ENCODE results near the gene HOXB2.

Gene HOXB2

GRCh38 chr17:48554412-48555257 is 9.7 kb upstream of the HOXB2 start:
- H3K36me3 ChIP-seq (ENCODE audit: control insufficient read depth in 2 of 2, insufficient read depth in 1 of 2, low read length in 2 of 2): peaks cover 18 to 56% of the 10 kb centered on the region in 2 experiments
- TF ChIP-seq ATF2 (tag by site-specific recombination; IDR thresholded peaks at IDR 0.05; ENCODE audit: low read depth): no peak
- no peak for TF ChIP-seq MYNN (tag by site-specific recombination; IDR thresholded peaks at IDR 0.05; ENCODE audit: borderline replicate concordance)
- TF ChIP-seq ZNF2 (tag by site-specific recombination; IDR thresholded peaks at IDR 0.05): no peak
- no peak for TF ChIP-seq ZNF146 (tag by site-specific recombination; IDR thresholded peaks at IDR 0.05)
- TF ChIP-seq ZNF660 (tag by site-specific recombination; IDR thresholded peaks at IDR 0.05): no peak
- no peak for TF ChIP-seq KLF9 (tag by site-specific recombination; IDR thresholded peaks at IDR 0.05; ENCODE audit: low read depth)
- TF ChIP-seq PRDM2 (tag by site-specific recombination; IDR thresholded peaks at IDR 0.05; ENCODE audit: borderline replicate concordance): no peak
- TF ChIP-seq ZNF791 (tag by site-specific recombination; IDR thresholded peaks at IDR 0.05): no peak
- TF ChIP-seq ZNF274 (IDR thresholded peaks at IDR 0.05; ENCODE audit: low read length): no peak
- no peak for TF ChIP-seq ZNF274 (tag by site-specific recombination; IDR thresholded peaks at IDR 0.05; ENCODE audit: borderline replicate concordance)
- TF ChIP-seq EGR2 (tag by site-specific recombination; IDR thresholded peaks at IDR 0.05; ENCODE audit: low read depth): no peak
- TF ChIP-seq ZNF211 (tag by site-specific recombination; IDR thresholded peaks at IDR 0.05; ENCODE audit: low read depth): no peak
- TF ChIP-seq PBX3 (CRISPR knock-in tag; IDR thresholded peaks at IDR 0.05): no peak
- TF ChIP-seq ZNF302 (tag by site-specific recombination; IDR thresholded peaks at IDR 0.05; ENCODE audit: low read depth): no peak
- TF ChIP-seq MZF1 (tag by site-specific recombination; IDR thresholded peaks at IDR 0.05; ENCODE audit: borderline replicate concordance): no peak
- TF ChIP-seq ZNF623 (tag by site-specific recombination; IDR thresholded peaks at IDR 0.05): no peak
- TF ChIP-seq ZNF621 (tag by site-specific recombination; IDR thresholded peaks at IDR 0.05): no peak
- TF ChIP-seq ZNF501 (tag by site-specific recombination; IDR thresholded peaks at IDR 0.05): no peak
- no peak for TF ChIP-seq ZBTB7A (tag by site-specific recombination; IDR thresholded peaks at IDR 0.05; ENCODE audit: low read depth)
- ChIA-PET CTCF (interaction anchor here (0.5 to 1.5 kb wide), 5 partner anchors 8 to 282 kb away, joined by 3 to 5 read pairs (median 4); partner anchors contain the start of gene HOXB5), POLR2A (interaction anchor here (0.6 to 3.0 kb wide), 10 partner anchors 8 to 141 kb away, joined by 3 to 26 read pairs (median 6); no protein-coding TSS in a partner anchor)
- H3K27ac ChIP-seq (ENCODE audit: extremely low read depth, low read depth, low read length): peak overlapping the region; percentile 97
- no peaks in the 10 kb centered on the region for H3K9me3 ChIP-seq (ENCODE audit: control insufficient read depth, insufficient read depth, low read depth, low read length)
- peaks cover 58% of the 10 kb centered on the region for H3K4me1 ChIP-seq (ENCODE audit: control insufficient read depth, insufficient read depth, low read length)
- H3K4me3 ChIP-seq (ENCODE audit: low read depth, low read length): peak overlapping the region; percentile 44
